HG03196 (cell line): ENCODE results near the gene ENC1.

Experiments
- ATAC-seq: cut with Tn5 transposase; IDR thresholded peaks from one replicate; pipeline ENCODE4 v1.9.1; 2021; ENCODE audit not compliant: unreplicated experiment

ENC1 gene

GRCh38 chr5:74659172-74659571 lies 18.6 kb upstream of the ENC1 start:
- no peak for ATAC-seq

GRCh38 chr5:74657165-74657564 lies 16.6 kb upstream of the ENC1 start:
- no peak for ATAC-seq

DNA sequence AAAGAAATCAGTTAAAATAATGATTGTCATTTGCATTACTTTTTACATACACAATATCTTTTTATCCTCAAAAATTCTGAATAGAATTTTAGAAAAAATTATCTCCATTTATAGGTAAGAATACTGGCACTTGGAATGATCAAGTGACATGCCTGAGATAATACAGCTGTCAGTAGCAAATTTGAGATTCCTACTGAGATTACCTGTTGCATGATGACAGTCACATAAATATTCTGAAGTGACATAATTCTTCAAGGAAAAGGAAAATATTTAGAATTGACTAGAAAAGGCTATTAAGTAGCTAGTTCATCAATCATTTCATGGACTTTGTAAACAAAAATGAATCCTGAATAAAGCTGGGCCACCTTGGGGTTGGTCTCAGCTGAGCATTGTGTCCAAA lies 15.2 kb upstream of the ENC1 start:
- no peak for ATAC-seq

GRCh38 chr5:74655206-74655605 lies 14.7 kb upstream of the ENC1 start:
- no peak for ATAC-seq

DNA sequence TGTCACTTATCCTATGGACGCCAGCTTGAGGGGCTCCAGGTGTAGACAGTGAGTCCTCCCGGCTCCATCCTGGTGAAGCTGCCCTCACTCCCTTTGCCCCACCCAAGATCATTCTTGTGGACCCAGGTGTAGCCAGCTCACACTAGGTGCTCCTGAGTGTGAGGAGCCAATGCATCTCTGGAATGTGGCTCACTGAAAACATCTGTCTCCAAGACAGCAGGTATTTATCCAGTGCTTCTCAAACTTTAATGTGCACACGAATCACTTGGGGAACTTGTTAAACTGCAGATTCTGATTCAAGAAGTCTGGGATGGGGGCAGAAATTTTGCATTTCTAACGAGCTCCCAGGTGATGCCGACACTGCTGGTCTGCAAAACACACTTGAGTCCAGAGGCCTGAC lies 13.5 kb upstream of the ENC1 start:
- ATAC-seq: no peak

DNA sequence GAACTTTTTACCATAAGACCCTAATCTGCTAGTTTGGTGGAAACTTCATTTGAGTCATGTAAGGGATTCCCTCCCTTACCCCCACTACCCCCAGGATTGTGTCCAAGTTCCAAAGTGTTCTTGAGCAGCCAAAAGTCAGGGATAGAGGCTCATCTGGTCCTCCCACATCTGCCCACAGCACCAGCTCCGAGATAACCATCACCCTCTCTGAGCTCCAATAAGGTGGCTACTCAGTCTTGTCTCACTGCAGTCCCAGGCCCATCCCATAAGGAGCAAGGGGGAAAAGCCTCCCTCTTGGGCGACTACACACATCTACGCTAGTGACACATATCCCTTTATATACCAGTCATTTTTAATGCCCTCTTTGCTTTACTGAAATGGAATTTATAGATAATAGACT lies 12.0 kb upstream of the ENC1 start:
- ATAC-seq: no peak

DNA sequence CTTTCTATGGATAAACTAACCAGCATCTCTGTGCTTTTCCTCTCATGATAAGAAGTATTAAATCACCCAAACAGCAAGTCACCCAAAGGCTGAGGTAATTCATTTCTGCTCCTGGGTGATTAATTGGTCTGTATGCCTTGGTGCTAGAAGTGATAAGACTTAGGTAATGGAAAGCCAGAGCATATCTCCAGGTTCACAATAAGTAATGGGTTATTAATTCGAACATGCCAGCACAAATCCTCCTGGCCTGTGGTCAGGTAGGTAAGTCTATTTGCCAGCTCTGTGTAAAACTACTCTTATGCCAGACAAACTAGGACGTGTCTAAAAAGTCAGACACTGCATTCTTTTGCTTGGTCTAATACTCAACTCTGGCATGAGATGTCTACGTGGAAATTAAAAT lies 11.2 kb upstream of the ENC1 start:
- no peak for ATAC-seq

DNA sequence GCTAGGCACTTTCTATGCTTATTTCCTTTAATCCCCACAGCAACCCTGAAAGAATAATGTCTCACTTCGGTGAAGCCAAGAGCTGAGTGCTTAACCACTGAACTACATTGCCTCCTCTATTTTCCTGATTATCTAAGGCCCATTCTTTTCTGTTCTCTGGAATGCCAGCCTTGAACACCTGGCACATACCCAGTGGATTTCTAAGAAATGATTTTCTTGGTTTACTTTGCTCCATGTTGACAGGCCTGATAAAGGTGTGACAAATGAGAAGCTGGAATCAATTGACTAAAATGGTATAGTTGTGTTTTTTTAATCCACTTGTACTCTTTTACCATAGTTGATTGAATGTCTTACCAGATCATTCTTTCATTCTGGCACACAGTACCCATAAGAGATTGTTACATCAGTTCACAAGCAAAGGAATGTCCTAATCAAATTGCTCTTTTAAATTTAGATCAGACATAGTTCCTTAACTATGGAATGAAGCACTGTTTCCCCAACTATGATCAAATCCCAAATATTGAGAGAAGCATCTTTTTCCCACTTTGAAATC lies 9.0 kb upstream of the ENC1 start:
- no peak for ATAC-seq

GRCh38 chr5:74648835-74649293 lies 8.3 kb upstream of the ENC1 start:
- ATAC-seq: peak; percentile 73

GRCh38 chr5:74647096-74647495 lies 6.6 kb upstream of the ENC1 start:
- no peak for ATAC-seq

DNA sequence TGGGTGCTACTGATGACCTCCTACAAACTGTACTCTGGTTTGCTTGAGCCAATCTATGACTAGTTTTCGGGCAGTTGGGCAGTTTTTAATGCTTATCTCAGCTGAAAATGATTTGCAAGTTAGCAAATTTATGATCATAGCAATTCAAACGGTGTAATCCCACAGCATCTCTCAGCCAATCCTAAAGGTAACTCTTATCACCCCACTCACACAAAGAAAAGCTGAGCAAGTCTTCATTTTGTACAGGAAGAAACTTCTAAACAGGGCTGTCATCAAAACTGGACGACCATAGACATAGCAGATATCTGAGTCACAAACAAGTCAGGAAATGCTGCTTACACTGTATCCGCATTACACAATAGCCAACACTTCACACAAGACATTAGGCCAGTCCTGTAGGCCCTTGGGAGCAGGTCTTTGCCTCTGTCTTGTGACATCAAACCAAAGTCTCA lies 2.6 kb upstream of the ENC1 start:
- no peak for ATAC-seq

DNA sequence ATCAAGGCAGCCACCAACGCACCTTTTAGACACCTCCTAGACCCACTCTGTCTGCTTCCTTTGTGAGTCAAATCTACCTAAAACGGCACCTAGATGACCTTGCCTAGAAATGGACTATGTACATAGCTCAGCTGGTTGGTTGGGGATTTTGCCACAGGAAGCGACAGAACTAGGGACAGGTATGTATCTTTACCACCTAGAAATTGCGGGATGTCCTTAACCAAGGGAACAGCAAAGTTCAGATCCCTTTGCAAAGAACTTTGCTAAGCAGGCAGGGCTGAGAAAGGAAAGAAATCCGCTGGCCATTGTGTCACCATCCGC lies 2.0 kb upstream of the ENC1 start:
- ATAC-seq: no peak

DNA sequence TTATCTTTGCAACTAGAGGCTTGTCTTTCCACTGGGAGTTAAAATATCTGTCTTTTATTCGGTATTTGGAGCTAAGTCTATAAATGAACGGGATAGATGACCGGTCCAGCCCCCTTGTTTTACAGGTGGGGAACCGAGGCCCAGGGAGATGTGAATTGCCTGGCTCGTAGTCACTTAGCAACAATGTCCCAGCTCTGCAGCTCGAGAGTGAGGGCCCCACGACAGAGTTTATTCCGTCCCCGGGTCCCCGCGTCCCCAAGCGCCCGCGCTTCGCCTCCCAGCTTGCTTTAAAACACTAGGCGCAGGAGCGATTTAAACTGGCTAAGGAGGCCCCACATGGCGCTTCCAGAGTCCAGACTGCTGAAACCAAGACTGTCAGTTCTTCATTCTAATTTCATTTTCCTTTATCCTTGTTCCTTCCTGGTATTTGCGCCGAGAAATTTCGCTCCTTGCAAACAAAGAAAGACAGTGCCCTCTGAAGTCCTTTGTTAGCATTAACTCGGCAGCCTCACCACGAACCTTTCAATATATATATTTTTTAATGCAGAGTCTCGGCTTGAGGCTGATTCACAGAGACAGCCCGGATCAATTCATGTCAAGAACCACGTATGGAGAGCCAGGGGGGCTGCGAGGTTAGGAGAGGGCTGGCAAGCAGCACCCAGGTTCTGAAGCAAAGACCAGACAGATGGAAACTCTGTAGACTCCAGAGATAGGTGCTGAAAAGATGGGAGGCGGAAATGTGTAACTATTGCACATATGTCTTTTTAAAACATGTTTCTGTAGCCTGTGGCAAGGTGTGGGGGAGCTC lies 1.4 kb upstream of the ENC1 start:
- no peak for ATAC-seq

DNA sequence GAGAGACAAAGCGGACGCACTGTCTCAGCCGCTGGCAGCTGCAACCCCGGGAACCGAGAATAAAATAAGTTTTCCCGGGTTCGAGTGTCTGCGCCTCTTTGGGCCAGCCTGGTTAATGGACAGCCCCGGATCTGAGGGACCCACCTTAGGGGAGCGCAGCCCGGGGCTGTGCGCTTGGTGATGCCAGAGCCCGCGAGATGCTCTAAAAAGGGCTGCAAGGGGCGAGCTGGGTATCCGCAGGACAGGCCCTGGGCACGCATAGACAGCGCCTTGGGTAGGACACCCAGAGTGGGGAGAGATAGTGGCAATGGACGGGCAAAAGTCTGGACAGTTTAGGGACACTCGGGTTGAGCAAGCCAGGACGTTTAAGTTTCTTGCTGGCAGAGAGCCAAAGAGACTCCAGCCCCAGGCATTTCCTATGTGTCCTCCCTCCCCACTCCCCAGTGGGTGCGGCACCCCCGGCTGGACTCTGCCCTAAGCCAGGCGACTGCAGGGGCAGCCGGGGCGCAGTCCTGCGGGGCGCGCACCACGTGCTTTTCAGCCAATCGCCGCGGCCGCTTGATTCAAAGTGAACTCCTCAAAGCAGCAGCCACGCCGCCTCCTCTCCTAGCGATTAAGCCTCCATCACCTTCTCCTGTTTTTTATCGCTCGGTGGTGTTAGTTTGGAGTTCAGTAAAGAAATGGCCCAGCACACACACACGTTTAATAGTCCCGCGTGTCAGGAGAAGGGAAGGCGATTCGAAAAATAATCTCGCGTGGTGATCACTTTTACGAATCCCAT lies 616 bp upstream of the ENC1 start:
- ATAC-seq: peak; percentile 16

DNA sequence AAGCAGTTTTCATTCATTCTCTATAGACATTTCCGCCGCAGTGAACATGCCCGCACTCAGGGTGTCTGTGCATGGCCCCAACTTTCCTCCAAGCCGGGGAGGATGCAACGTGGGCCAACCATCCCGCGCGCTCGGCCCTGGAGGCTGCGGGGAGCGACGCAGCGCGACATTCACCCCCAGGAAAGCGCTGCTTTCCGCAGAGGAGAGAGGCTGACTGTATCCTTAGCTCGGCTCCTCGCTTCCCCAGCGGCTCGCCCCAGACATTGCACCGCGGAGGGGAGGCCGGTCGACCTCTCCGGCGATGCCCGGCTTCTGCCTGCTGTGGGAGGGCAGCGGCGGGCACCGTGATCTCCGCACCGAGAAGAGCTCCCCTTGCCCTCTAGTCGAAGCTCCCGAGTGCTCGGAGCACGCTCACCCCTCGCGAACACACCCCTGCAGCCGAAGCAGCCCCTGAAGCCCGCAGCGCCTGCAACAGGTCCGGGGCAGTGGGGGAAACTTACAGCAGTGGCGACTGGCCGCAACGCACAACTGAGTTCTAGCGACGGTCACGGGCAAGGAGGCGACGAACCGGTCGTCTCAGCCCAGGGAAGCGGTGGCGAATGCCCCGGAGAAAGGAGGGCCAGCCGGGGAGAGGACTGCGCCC lies 600 bp downstream of the ENC1 start:
- peak; percentile 22 for ATAC-seq

- peak; percentile 35 for ATAC-seq
Observed at GRCh38 chr5:74638970-74639806, 1.3 kb downstream of the ENC1 start.

DNA sequence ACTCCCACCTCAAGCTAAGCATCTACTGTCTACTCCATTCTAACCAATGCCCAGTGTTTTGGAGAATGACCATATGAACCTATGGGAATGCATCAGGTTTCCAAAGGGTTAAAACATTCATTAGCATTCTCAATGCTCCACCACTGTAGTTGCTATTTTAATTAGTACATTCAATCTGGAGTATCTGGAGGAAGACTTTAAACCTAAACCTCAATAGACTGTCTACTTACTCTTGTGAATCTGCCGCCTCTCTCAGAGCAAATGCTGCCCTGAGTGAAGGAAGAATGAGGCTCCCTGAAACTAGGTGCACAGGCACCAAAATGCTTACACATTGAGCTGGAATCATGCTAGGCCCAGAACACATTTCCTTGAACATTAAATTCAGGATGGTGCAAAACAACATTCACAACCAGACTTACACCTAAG lies 2.0 kb downstream of the ENC1 start:
- no peak for ATAC-seq

DNA sequence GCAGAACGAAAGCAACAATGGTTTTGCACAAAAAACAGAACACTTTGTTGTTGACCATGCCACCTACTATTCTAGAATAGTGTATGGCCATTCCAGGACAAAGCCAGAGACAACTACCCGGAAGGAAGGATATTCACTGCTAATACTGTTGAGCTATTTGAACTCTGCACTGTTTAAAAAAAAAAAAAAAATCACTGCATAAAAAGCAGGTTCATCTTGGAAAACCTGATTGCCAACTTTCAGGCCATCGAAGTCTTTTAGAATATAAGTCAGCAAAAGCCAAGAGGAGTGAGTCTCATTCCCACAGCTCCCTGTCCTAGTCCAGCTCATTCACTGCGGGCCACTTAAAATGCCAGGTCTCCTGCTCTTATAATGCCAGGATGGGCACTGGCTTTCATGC lies 4.0 kb downstream of the ENC1 start:
- ATAC-seq: no peak

- no peak for ATAC-seq
Observed at GRCh38 chr5:74636149-74636548, 4.4 kb downstream of the ENC1 start.

DNA sequence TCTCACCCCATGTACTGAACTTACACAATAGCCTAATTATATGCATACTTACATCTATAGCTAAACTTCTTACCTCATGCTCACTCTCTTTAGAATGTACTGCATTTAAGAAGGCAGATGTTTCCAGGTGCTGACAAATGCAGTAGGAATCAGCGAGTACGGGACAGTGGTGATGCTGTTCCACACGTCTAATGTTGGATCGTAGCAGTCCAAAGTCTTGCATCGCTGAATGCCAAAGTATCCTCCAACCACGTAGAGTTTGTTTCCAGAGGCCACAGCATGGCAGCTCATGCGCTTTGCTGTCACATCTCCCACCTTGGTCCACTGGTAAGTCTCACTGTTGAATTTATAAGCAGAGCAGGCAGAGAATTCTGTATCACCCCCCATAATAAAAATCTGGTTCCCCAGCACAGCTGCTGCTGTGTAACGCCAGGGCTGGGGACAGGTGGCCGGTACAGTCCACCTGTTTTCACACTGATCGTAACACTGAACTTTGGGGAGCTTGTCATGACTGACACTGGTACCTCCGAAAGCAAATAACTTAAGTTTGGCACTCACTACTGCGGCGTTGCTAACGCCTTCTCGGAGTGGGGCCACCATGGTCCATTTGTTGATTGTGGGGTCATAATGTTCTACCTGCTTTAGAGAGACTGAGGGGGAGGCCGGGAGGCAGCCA lies 5.8 kb downstream of the ENC1 start:
- no peak for ATAC-seq
